ENCODE measurements around the gene CUL3. TPM values are rescaled to one million over a fixed set of nuclear protein-coding genes. Genes with fewer than 3 reads are reported as not detected.
A peak's percentile ranks its signal among the peaks of the same experiment; 100 is the strongest.
"Not testable (repeated sequence)": the region's sequence is repeated elsewhere in the genome, so short reads cannot be mapped to it uniquely, and the experiment has no call there.

CUL3 gene
- total RNA-seq, 1 donor from 2014 or later = 83.6 TPM

DNA sequence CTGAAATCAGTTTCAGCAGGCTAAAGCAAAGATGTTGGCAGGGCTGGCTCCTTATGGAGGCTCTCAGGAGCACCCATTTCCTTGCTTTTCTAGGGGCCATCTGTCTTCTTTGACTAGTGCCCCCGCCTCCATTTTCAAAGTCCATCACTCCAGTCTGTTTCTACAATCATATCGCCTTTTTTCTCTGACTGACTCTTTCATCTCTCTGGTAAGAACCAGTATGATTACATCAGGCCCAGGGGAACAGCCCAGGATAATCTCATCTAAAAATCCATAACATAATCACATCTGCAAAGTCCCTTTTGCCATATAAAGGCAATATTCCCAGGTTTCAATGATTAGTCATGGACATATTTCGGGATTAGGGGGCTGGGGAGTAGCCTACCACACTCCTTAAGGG lies 57.0 kb downstream of the CUL3 start:
- H3K36me3 Mint-ChIP-seq (ENCODE audit: unreplicated experiment) = peaks cover 21% of the 10 kb centered on the region
- TF ChIP-seq, protein P1, sequence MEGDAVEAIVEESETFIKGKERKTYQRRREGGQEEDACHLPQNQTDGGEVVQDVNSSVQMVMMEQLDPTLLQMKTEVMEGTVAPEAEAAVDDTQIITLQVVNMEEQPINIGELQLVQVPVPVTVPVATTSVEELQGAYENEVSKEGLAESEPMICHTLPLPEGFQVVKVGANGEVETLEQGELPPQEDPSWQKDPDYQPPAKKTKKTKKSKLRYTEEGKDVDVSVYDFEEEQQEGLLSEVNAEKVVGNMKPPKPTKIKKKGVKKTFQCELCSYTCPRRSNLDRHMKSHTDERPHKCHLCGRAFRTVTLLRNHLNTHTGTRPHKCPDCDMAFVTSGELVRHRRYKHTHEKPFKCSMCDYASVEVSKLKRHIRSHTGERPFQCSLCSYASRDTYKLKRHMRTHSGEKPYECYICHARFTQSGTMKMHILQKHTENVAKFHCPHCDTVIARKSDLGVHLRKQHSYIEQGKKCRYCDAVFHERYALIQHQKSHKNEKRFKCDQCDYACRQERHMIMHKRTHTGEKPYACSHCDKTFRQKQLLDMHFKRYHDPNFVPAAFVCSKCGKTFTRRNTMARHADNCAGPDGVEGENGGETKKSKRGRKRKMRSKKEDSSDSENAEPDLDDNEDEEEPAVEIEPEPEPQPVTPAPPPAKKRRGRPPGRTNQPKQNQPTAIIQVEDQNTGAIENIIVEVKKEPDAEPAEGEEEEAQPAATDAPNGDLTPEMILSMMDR (IDR thresholded peaks at IDR 0.05) = no peak
- H3K27me3 Mint-ChIP-seq (ENCODE audit: unreplicated experiment) = no peaks in the 10 kb centered on the region
- DNase-seq (ENCODE audit: extremely low spot score, unreplicated experiment) = no peak
- no peak overlapping the region for H3K4me3 Mint-ChIP-seq (ENCODE audit: unreplicated experiment)
- no peaks in the 10 kb centered on the region for H3K9me3 Mint-ChIP-seq (ENCODE audit: unreplicated experiment)
- H3K4me1 Mint-ChIP-seq (ENCODE audit: unreplicated experiment) = peaks cover 51% of the 10 kb centered on the region
- H3K27ac Mint-ChIP-seq (ENCODE audit: unreplicated experiment) = no peak overlapping the region

DNA sequence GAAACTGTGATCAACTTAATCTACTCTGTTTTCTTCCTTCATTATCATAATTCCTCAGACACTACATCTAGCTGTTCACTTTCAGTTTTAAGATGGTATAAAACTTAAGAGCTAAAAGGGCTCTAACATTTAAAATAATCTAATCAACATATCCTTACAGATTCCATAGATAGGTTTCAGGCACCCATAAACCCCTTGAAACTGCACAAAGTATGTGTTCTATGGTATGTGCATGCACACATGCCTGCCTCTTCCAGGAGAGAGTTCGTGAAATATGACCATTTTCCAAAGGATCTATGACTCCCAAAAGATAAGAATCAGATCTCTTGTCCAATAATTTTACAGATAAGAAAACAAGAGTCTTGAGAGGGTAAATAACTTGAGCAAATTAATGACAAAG lies 59.4 kb downstream of the CUL3 start:
- Mint-ChIP-seq H3K4me3 (ENCODE audit: unreplicated experiment) (no peak overlapping the region), H3K36me3 (ENCODE audit: unreplicated experiment) (peaks cover 9% of the 10 kb centered on the region), H3K4me1 (ENCODE audit: unreplicated experiment) (peaks cover 55% of the 10 kb centered on the region), H3K27me3 (ENCODE audit: unreplicated experiment) (no peaks in the 10 kb centered on the region), H3K27ac (ENCODE audit: unreplicated experiment) (peak overlapping the region; percentile 42), H3K9me3 (ENCODE audit: unreplicated experiment) (no peaks in the 10 kb centered on the region)
- TF ChIP-seq, protein P1 (IDR thresholded peaks at IDR 0.05) = no peak
- no peak for DNase-seq (ENCODE audit: extremely low spot score, unreplicated experiment)

DNA sequence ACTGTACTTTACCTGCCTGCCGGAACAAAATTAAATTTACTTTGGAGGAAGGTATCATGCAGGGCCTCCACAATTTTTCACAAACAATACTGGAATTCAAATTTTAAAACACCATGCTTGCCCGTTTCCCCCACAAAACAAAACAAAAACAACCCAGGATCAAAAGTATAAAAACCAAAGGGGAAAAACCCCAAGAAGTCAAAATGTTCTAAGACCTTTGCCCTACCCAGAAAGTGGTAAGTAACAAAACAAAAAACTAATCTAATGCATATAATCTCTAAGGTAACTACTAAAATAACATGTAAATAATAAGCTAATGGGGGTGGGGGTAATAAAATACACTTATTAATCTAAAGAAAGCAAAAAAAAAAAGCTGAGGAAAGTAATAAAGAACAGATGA lies 60.5 kb downstream of the CUL3 start:
- Mint-ChIP-seq H3K27me3 (ENCODE audit: unreplicated experiment) (no peaks in the 10 kb centered on the region), H3K27ac (ENCODE audit: unreplicated experiment) (no peak overlapping the region), H3K9me3 (ENCODE audit: unreplicated experiment) (no peaks in the 10 kb centered on the region), H3K36me3 (ENCODE audit: unreplicated experiment) (peaks cover 7% of the 10 kb centered on the region), H3K4me3 (ENCODE audit: unreplicated experiment) (no peak overlapping the region), H3K4me1 (ENCODE audit: unreplicated experiment) (peaks cover 66% of the 10 kb centered on the region)
- TF ChIP-seq, protein P1 (IDR thresholded peaks at IDR 0.05) = no peak
- DNase-seq (ENCODE audit: extremely low spot score, unreplicated experiment) = no peak

DNA sequence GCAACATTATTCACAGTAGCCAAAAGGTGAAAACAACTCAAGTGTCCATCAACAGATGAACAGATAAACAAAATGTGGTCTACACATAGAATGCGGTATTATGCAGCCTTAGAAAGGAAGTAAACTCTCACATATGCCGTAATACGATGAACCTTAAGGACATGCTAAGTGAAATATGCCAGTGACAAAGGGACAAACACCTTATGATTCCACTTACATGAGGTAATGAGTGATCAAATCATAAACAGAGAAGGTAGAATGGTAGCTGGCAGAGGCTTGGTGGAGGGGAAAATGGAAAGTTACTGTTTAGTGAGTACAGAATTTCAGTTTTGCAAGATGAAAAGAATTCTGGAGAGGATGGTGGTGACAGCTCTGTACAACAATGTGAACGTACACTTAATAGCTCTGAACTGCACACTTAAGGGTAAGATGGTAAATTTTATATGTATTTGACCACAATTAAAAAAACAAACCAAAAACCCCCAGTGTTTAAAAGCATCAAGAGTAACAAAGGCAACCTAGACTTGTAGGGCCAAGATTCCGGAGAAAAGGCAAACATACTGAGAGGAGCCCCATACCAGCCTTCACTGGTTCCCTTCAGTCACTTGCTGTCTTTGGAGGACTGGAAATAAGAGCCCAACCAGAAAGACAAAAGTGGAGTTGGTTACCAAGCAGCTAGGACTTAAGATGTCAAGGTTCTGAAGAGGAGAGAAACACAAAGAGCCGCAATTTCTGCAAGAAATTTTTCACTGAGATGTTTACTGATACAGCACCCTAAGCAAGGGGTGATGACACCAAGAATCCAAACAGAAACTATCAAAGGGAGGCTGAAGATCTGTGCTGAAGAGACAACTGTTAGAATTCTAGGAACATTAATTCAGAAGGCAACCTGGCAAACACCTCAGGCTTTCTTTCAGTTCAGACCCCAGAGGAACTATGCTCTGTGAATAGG lies 61.3 kb downstream of the CUL3 start:
- peak overlapping the region; percentile 75 for H3K27ac Mint-ChIP-seq (ENCODE audit: unreplicated experiment)
- peaks cover 5% of the 10 kb centered on the region for H3K36me3 Mint-ChIP-seq (ENCODE audit: unreplicated experiment)

DNA sequence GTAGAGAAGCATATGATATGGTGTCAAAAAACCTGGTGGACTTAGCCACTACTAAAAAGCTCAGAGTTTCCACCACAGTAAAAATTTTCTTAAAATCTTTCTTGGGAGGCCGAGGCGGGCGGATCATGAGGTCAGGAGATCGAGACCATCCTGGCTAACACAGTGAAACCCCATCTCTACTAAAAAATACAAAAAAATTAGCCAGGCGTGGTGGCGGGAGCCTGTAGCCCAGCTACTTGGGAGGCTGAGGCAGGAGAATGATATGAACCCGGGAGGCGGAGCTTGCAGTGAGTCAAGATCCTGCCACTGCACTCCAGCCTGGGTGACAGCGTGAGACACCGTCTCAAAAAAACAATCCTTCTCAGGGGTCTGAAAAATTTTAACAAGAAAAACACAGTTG lies 62.7 kb downstream of the CUL3 start:
- Mint-ChIP-seq H3K4me1 (ENCODE audit: unreplicated experiment) (peaks cover 76% of the 10 kb centered on the region), H3K27ac (ENCODE audit: unreplicated experiment) (peak overlapping the region; percentile 50)
- H3K36me3 Mint-ChIP-seq (ENCODE audit: unreplicated experiment); H3K4me3 Mint-ChIP-seq (ENCODE audit: unreplicated experiment); DNase-seq (ENCODE audit: extremely low spot score, unreplicated experiment); H3K27me3 Mint-ChIP-seq (ENCODE audit: unreplicated experiment); H3K9me3 Mint-ChIP-seq (ENCODE audit: unreplicated experiment): not testable (repeated sequence)

More for the DNA sequence above, 61.3 kb downstream of the CUL3 start:
- H3K27me3 Mint-ChIP-seq (ENCODE audit: unreplicated experiment) = no peaks in the 10 kb centered on the region
- H3K4me3 Mint-ChIP-seq (ENCODE audit: unreplicated experiment) = no peak overlapping the region
- H3K4me1 Mint-ChIP-seq (ENCODE audit: unreplicated experiment) = peaks cover 72% of the 10 kb centered on the region
- DNase-seq (ENCODE audit: extremely low spot score, unreplicated experiment) = no peak
- H3K9me3 Mint-ChIP-seq (ENCODE audit: unreplicated experiment) = no peaks in the 10 kb centered on the region
- TF ChIP-seq, protein P1 (IDR thresholded peaks at IDR 0.05) = no peak

All from osteocyte (in vitro differentiated cells).